ENCODE data around the gene ACAT2.

DNA sequence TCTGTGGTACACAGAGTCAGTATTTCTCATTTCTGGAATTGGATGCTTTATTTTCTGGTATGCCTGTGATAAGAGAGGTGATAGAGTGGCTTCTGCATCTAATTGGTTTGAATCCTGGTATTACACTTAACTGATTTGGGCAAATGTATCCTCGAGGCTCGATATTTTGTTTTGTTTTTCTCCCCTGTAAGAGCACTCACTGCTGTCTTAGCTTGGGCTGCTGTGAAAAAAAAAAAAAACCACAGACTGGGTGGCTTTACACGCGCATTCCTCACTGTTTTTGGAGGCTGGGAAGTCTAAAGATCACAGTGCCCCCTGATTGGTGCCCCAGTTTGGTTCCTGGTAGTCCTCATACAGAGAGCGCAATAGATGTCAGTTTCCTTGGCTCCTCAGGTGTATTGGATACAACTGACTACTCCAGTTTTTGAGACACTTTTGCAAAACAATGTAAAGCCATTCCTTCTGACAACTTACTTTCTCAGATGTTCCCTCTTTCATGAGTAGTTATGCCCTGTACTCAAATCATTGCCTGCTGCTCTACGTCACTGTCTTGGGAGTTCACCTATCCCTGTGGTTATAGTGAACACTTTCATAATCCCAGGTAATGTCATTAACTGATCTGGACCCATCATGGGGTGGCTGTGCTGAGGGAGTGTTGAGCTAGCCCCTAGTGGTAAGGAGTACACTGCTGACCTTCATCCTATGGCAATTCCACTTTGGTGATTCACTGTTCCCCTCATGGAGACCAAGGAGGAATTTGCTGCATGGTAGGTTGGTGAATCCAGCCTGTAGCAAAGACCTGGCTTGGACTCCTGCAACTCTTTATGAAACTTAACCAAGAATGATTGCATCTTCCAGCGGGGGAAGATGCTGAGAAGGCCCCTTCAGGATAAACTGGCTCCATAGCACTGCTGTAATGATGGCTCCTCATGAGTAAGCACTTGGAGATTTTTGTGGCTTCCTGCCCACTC lies 3.5 kb upstream of the ACAT2 start:
- TF ChIP-seq YY1 (IDR thresholded peaks at IDR 0.05; ENCODE audit: insufficient read depth, insufficient read length) (no peak), ZNF274 (IDR thresholded peaks at IDR 0.05; ENCODE audit: low read depth, low read length) (no peak), SUZ12 (IDR thresholded peaks at IDR 0.05; ENCODE audit: extremely low read depth, insufficient read depth, insufficient read length) (no peak)
